Stimulated activated CD4-positive, alpha-beta T cell treated with anti-CD3 and anti-CD28 coated beads, Interleukin-12 subunit alpha, Interleukin-12 subunit beta, amount 100 ng/mL, for 24 hours (primary cell): ENCODE results near the gene VWA5B2.
A peak's percentile ranks its signal among the peaks of the same experiment; 100 is the strongest.

ENCODE experiments used
- DNase-seq, 2 experiments: peaks; one replicate each; pipeline ENCODE4 v3.0.0-alpha.2; 2020; ENCODE audit warnings: low read depth in 2 of 2

VWA5B2 gene

GRCh38 chr3:184275961-184276910 lies 46.9 kb downstream of the VWA5B2 start, which contains the start of gene ECE2:
Gene ECE2 (plus strand): TSS chr3:184276022. CDS start chr3:184276154, 132 bp downstream.
- DNase-seq = no peak

DNA sequence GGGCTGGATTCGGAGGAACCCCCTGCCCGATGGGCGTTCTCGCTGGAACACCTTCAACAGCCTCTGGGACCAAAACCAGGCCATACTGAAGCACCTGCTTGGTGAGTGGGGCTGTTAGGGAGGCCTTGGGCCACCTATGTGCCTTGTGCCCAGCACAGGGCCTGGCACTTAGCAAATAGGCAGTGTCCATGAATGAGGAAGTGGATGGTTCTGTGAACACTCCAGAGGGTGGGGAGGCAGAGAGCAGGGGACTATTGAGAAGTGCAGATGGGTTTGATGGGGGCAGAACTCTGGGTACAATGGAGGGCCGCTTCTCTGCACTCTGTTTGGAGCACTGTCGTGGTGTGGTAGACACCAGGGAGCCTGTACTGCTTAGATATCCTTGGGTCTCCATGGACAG lies 48.0 kb downstream of the VWA5B2 start:
- DNase-seq = no peak

GRCh38 chr3:184282941-184283340 lies 53.6 kb downstream of the VWA5B2 start:
- no peak for DNase-seq

- DNase-seq = no peak
These were observed 54.3 kb downstream of the VWA5B2 start for GRCh38 chr3:184283681-184284080.

DNA sequence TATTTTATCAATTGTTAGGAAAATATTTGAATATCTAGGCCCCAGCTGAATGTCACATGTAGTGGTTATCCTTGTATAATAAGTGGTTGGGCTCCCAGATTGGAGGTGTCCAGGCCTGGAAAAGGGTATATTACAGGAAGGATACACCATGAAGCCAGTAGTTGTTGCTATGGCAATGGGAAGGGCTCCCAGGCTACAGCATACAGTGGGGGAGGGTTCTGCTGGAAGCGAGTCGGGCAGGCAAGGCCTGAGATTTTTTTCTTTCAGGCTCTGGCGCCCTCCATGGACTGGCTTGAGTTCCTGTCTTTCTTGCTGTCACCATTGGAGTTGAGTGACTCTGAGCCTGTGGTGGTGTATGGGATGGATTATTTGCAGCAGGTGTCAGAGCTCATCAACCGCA lies 55.3 kb downstream of the VWA5B2 start:
- no peak for DNase-seq

GRCh38 chr3:184289426-184289938 lies 60.1 kb downstream of the VWA5B2 start:
- DNase-seq = peak; percentile 48 to 66

- no peak for DNase-seq
These were observed 60.9 kb downstream of the VWA5B2 start for GRCh38 chr3:184290331-184290730.

- DNase-seq = no peak
These were observed 61.8 kb downstream of the VWA5B2 start for GRCh38 chr3:184291044-184291737.
